NCI-H1092 (cell line): ENCODE data around the gene DDX47.
A peak's percentile ranks its signal among the peaks of the same experiment; 100 is the strongest.
"Not testable (repeated sequence)": the region's sequence is repeated elsewhere in the genome, so short reads cannot be mapped to it uniquely, and the experiment has no call there.

Experiments
- DNase-seq: peaks from one replicate; lab custom pipeline; 2025; lab: John Stamatoyannopoulos, UW

Gene DDX47

GRCh38 chr12:12796928-12797793 lies 16.0 kb upstream of the DDX47 start:
- DNase-seq: no peak

- DNase-seq: no peak
Measured at GRCh38 chr12:12797794-12798152, 15.4 kb upstream of the DDX47 start.

GRCh38 chr12:12798480-12798879 lies 14.7 kb upstream of the DDX47 start:
- DNase-seq: no peak

GRCh38 chr12:12799163-12799920 lies 13.8 kb upstream of the DDX47 start:
- DNase-seq: no peak

DNA sequence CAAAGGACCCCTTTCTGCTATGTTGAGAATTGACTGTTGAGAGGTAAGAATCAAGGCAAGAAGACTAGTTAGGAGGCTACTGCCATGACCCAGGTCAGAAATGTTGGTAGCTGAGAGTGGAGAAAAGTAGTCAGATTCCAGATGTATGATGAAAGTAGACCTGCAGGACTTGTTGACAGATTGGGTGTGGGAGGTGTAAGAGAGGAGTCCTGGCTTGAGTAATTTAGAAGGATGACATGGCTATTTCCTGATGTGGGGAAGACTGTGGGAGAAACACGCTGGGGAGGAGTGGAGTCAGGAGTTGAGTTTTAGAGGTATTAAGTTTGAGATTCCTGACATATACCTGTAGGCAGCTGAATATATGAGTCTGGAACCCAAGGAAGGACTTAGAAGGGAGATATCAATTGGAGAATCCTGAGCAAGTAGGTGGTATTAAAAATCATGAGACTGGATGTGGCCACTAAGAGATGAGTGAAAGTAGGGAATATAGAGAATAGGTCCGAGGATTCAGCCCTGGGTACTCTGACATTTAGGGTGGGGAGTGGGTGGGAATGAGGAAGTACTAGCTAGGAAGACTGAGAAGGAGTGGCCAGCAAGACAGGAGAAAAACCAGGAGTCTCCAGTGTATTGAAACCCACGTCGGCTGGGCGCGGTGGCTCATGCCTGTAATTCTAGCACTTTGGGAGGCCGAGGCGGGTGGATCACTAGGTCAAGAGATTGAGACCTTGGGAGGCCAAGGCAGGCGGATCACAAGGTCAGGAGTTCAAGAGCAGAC lies 12.6 kb upstream of the DDX47 start:
- DNase-seq: no peak

GRCh38 chr12:12801656-12802055 lies 11.5 kb upstream of the DDX47 start:
- DNase-seq: not testable (repeated sequence)

DNA sequence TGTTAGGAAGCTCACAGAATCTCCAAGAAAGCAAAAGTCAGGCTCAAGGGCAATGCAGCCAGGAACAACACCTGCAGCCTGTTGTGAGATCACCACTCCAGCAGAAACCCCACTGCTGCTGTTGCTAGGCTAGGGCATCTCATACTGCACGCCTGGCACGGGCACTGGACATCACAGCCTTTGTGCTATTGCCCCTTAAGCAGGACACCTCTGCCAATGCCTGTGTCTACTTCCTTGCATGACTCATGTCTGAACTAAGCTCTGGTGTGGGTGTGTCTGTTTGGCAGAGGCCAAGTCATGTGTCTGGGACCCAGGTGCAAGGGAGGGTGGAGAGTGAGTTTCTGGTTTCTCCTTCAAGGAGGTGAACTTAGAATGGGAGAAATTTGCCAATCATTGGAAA lies 10.0 kb upstream of the DDX47 start:
- DNase-seq: peak; percentile 2

DNA sequence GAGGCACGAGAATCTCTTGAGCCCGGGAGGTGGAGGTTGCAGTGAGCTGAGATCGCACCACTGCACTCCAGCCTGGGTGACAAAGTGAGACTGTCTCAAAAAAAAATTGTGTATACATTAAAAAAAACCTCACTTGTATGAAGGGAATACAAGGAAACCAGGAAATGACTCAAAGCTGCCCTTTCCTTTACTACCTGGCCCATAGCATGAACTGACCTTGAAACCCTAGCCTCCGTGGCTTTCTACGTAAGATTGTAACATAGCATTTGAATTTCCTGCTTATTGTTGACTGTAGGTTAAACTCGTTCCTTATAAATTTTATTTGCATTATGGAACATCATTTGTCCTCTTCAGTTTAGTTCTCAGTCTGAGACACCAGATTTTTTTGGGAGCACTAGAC lies 9.1 kb upstream of the DDX47 start:
- DNase-seq: no peak

- no peak for DNase-seq
Measured at GRCh38 chr12:12804432-12804886, 8.7 kb upstream of the DDX47 start.

- DNase-seq: no peak
Measured at GRCh38 chr12:12806784-12807516, 6.2 kb upstream of the DDX47 start.

- DNase-seq: not testable (repeated sequence)
Measured at GRCh38 chr12:12807517-12807903, 5.6 kb upstream of the DDX47 start.

GRCh38 chr12:12807970-12808702 lies 5.0 kb upstream of the DDX47 start:
- no peak for DNase-seq

DNA sequence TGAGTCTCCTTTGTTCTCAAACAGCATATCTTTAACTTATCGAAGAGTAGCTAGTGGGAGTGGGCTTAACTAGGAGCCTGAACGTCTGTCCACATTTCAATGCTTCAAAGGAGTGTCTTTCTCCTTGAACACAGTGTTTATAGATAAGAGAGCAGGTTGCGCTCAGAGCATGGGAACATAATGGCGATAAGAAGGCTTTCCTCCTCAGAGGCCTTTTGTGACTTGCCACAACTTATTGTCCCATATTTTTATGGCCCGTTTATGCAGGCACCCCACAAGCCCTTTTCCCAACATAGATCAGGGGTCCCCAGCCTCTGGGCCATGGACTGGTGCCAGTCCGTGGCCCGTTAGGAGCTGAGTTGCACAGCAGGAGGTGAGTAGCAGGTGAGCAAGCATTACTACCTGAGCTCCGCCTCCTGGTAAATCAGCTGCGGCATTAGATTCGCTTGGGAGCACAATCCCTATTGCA lies 2.6 kb upstream of the DDX47 start:
- peak; percentile 1 for DNase-seq

DNA sequence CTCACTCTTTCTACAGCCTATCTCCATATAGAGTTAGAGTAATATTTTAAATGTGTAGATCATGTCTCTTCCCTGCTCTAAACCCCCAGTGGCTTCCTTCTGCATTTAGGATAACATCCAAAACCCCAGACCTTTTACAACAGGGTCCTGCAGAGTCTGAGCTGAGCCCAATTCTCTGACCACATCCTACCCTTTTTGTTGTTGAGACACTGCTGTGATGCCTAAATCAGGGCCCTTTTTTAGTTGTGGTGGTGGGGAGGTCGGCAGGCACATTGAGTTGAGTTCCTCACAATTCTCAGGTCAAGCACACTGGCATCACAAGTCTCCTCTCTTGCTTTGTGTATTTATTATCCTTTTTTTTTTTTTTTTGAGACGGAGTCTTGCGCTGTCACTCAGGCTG lies 1.8 kb upstream of the DDX47 start:
- no peak for DNase-seq

GRCh38 chr12:12812174-12812573 lies 972 bp upstream of the DDX47 start:
- DNase-seq: no peak

DNA sequence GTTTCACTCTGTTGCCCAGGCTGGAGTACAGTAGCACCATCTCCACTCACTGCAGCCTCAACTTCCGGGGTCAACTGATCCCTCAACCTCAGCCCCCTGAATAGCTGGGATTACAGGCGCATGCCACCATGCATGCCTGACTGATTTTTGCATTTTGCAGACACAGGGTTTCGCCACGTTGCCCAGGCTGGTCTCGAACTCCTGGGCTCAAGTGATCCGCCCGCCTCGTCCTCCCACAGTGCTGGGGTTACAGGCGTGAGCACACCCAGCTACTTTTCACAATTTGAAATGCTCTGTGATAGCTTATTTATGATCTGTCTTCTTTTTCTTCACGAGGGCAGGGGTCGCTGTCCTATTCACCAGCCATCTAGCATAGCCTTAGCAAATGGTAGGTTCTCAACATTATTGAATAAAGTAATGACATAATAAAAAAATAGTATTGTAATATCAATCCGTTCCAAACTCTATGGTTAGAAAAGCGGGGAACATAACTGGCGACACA lies 477 bp upstream of the DDX47 start:
- no peak for DNase-seq

DNA sequence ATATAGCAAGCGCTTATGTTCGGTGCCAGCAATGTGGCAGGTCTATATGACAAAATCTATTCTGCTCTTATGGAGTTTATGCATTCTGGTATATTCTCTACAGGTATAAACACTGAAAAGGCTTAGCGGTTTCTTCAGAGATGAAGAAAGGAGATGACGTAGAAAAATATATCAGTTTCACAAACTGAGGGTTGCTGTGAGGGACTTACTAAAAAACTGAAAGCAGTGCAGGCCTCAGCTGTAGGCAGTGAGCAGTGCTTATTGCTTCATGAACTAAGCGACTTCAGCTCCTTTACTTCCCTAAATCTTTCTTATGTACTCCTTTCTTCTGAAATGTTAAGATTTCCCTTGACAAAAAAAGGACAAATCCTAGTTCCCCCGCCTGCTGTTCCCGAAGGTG lies 4.5 kb downstream of the DDX47 start:
- DNase-seq: no peak

GRCh38 chr12:12818701-12819100 lies 5.6 kb downstream of the DDX47 start:
- no peak for DNase-seq

DNA sequence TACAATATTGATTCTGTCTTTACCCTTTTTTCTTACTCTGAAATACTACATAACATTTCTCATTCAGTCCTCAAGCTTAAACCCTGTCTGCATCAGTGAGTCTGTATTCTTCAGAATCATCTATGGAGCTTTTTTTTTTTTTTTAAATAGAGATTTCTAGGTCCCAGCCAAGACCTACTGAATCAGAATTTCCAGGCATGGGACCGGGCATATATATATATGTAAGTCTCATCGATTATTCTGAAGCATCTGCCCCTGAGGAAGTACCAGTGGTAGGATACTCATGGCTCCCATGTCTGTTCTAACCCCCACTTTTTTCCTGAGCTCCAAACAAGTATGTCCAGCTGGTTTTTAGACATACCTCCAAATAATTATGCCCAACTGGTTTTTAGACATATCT lies 6.1 kb downstream of the DDX47 start:
- no peak for DNase-seq

GRCh38 chr12:12819752-12820311 lies 6.7 kb downstream of the DDX47 start:
- DNase-seq: no peak
